Testis (tissue), 3 donors: ENCODE data around the gene LONRF2. TPM values are rescaled to one million over a fixed set of nuclear protein-coding genes. Genes with fewer than 3 reads are reported as not detected.

Source experiments
- DNase-seq: peaks from one replicate; pipeline ENCODE4 v3.0.0-alpha.2; 2019
- H3K27ac ChIP-seq, 2 donors: fragments of 200-600 bp; sonication (generic); one replicate each; pipeline ENCODE4 v1.5.1; 2019
- H3K27me3 ChIP-seq: fragments of 200-600 bp; sonication (generic); one replicate; pipeline ENCODE4 v1.5.1; 2019
- H3K36me3 ChIP-seq: fragments of 200-600 bp; sonication (generic); one replicate; pipeline ENCODE4 v1.5.1; 2017; ENCODE audit warnings: low read depth; ENCODE audit errors: missing control alignments
- H3K4me1 ChIP-seq: fragments of 200-600 bp; sonication (generic); one replicate; pipeline ENCODE4 v1.5.1; 2019
- H3K4me3 ChIP-seq, 2 donors: fragments of 200-600 bp; sonication (generic); one replicate each; pipeline ENCODE4 v1.5.1; 2017 to 2019
- H3K9me3 ChIP-seq: fragments of 200-600 bp; sonication (generic); one replicate; pipeline ENCODE4 v1.5.1; 2017
- POLR2A ChIP-seq: fragments of 450-650 bp; IDR thresholded peaks from one replicate; pipeline ENCODE4 v1.6.1; 2017; ENCODE audit warnings: antibody characterized with exemption, mild to moderate bottlenecking, moderate library complexity
- WGBS, 2 donors: methylation state at CpG; one replicate each; pipeline ENCODE4 v1.1.5; 2018; 5-methylcytosine and 5-hydroxymethylcytosine counted together
- intact Hi-C: fragments of 100-400 bp; cut with DNase I; formaldehyde crosslinking; loops from one replicate; pipeline ENCODE4 v1.15.1; 2023; ENCODE audit warnings: low total_unique reads
- polyA plus RNA-seq: library from polyadenylated mRNA; stranded (reverse); fragments of 350-450 nt; fragmentation: Illumina TruSeq; extraction: RNeasy Lipid Tissue Mini Kit (QIAGEN cat#74804); gene quantifications from one replicate; pipeline ENCODE4 v1.2.3, GENCODE V29; 2014; ENCODE audit warnings: low read depth, low replicate concordance; ENCODE audit not compliant: insufficient read depth
- total RNA-seq, 2 donors: library from RNA; depleted of rRNA; stranded (reverse); fragments of >200 nt; gene quantifications; one replicate each; pipeline ENCODE4 v1.2.3, GENCODE V29; 2016
- TF ChIP-seq, protein P1 (sequence below), 3 experiments: fragments of 450-650 bp in 2 of 3; fragments of 200-600 bp in 1 of 3; sonication (generic) in 1 of 3; IDR thresholded peaks; one replicate each; pipeline ENCODE4 v1.5.1; 2016 to 2019; ENCODE audit warnings: antibody characterized with exemption in 3 of 3, mild to moderate bottlenecking in 2 of 3, moderate library complexity in 1 of 3

LONRF2 gene
- total and polyA plus RNA-seq, 3 donors from 2014 or later = 6.5 to 17.7 (median 16.1) TPM

DNA sequence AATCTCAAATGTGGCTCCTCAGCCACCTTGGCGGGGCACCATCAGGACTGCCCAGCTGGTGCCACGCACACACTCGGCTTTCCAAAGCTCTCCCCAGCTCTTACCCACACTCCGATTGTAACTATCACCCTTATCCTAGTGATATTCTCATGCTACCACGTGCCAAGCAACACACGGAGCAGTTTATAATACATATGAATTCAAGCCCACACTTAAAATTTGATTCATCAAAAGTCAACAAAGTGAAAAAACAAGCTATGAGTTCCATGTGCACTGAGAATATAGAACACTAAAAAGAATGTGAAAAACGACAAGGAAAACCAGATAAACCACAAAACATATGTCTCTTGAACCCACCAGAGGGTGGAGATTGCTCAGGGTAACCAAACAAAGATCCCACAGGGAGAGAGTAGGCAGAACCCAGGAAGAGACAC, 31.6 kb downstream of the LONRF2 start:
- DNase-seq = no peak
- intact Hi-C loops = no loop called here
- H3K36me3 ChIP-seq = no peaks in the 10 kb centered on the region

DNA sequence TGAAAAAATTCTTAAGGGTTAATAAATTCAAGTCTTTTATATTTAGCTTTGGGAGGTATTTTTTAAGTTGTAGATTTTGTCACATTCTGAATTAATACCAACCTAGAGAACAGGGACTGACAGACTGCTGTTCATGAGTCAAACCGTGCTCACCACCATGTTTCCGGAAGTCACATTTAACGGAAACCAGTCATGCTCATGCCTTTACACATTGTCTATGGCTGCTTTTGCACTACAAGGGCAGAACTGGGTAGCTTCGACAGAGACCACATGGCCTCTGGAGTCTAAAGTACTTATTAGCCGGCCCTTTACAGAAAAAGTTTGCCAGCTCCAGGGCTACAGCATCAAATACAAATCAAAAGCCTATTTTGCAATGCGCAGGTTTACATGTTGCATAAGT, 33.3 kb downstream of the LONRF2 start:
- peaks cover 23% of the 10 kb centered on the region for H3K4me1 ChIP-seq
- 91 to 95% methylated on average over 6 of the region's 6 CpGs for WGBS, 2 donors
- no peak for DNase-seq
- H3K9me3 ChIP-seq = no peaks in the 10 kb centered on the region
- H3K27ac ChIP-seq = no peak overlapping the region
- H3K27me3 ChIP-seq = no peaks in the 10 kb centered on the region
- intact Hi-C loops = no loop called here
- no peak overlapping the region for H3K4me3 ChIP-seq
- H3K36me3 ChIP-seq = no peaks in the 10 kb centered on the region
- no peak for TF ChIP-seq POLR2A
- TF ChIP-seq, protein P1, sequence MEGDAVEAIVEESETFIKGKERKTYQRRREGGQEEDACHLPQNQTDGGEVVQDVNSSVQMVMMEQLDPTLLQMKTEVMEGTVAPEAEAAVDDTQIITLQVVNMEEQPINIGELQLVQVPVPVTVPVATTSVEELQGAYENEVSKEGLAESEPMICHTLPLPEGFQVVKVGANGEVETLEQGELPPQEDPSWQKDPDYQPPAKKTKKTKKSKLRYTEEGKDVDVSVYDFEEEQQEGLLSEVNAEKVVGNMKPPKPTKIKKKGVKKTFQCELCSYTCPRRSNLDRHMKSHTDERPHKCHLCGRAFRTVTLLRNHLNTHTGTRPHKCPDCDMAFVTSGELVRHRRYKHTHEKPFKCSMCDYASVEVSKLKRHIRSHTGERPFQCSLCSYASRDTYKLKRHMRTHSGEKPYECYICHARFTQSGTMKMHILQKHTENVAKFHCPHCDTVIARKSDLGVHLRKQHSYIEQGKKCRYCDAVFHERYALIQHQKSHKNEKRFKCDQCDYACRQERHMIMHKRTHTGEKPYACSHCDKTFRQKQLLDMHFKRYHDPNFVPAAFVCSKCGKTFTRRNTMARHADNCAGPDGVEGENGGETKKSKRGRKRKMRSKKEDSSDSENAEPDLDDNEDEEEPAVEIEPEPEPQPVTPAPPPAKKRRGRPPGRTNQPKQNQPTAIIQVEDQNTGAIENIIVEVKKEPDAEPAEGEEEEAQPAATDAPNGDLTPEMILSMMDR (IDR thresholded peaks at IDR 0.05) = no peak

More for the DNA sequence above, 31.6 kb downstream of the LONRF2 start:
- peak overlapping the region; percentile 52 to 55 for H3K27ac ChIP-seq
- 49 to 70% methylated on average over 7 of the region's 7 CpGs for WGBS, 2 donors
- no peaks in the 10 kb centered on the region for H3K9me3 ChIP-seq
- no peak for TF ChIP-seq POLR2A
- TF ChIP-seq, protein P1 (IDR thresholded peaks at IDR 0.05) = no peak
- H3K4me1 ChIP-seq = peaks cover 23% of the 10 kb centered on the region
- no peaks in the 10 kb centered on the region for H3K27me3 ChIP-seq
- H3K4me3 ChIP-seq = no peak overlapping the region

DNA sequence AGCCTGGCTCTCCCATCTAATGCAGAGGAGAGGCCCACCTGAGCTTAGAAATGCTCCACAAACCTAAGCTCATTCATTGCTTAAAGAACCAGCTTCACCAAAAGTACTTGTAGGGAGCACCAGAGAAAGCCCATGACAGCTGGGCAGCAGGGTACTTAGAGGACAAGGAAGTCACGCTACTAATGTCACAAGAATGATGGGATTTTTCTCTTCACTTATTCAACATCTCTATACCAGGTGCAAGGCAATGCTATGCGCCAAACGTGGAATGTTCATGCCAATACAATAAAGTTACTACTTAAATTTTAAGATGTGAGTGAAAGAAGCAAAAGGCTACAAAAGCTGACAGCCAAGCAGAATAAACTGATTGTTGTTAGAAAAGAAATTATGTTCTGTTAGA, 36.0 kb downstream of the LONRF2 start:
- intact Hi-C loops = no loop called here
- no peak for DNase-seq
- no peaks in the 10 kb centered on the region for H3K27me3 ChIP-seq
- peak overlapping the region in 1 of 2 donors; percentile 19 for H3K27ac ChIP-seq
- TF ChIP-seq, protein P1 (IDR thresholded peaks at IDR 0.05) = no peak
- WGBS, 2 donors = 85 to 89% methylated on average over 3 of the region's 3 CpGs
- H3K4me1 ChIP-seq = peaks cover 18% of the 10 kb centered on the region
- H3K4me3 ChIP-seq = no peak overlapping the region
- H3K36me3 ChIP-seq = no peaks in the 10 kb centered on the region
- H3K9me3 ChIP-seq = no peaks in the 10 kb centered on the region

DNA sequence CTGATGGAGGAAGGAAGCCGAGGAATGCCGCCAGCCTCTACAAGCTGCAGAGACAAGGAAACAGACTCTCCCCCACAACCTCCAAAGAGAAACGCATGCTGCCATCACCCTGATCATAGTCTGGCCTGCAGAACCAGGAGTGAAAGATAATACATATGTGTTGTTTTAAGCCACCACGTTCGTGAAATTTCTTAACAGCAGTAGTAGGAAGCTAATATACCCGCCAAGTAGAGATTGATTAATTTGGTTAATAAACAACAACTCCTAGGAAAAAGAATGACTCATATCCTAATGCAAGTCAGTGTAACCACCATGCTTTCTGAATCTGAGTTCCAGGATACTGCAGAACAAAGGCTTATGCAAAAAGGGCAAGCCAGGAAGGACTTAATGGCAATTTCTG, 36.6 kb downstream of the LONRF2 start:
- Histone ChIP-seq H3K27ac (peak overlapping the region in 1 of 2 donors; percentile 19), H3K9me3 (no peaks in the 10 kb centered on the region), H3K4me3 (no peak overlapping the region), H3K4me1 (peaks cover 18% of the 10 kb centered on the region), H3K36me3 (no peaks in the 10 kb centered on the region), H3K27me3 (no peaks in the 10 kb centered on the region)
- intact Hi-C loops = no loop called here
- DNase-seq = no peak
- 49 to 61% methylated on average over 6 of the region's 6 CpGs for WGBS, 2 donors
- TF ChIP-seq, protein P1 (IDR thresholded peaks at IDR 0.05) = no peak
- TF ChIP-seq POLR2A = no peak

DNA sequence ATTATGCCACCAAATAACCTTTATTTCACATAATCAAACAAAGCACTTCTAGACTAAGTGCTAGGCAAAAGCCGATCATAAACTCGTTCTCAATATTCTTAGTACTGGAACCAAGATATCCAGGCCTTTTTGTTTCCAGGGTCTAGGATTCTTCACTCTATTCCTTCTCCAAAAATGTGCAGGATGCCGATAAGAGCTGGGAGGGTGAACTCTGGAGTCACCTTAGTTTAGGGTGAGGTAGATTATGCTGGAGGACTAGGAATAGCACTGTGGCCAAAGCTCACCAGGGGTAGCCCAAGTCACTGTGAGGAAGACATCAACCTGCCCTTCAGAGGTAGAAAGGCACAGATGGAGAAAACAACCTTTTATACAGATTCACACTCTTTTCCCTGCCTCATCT, 37.3 kb downstream of the LONRF2 start:
- Histone ChIP-seq H3K9me3 (no peaks in the 10 kb centered on the region), H3K36me3 (no peaks in the 10 kb centered on the region), H3K27me3 (no peaks in the 10 kb centered on the region), H3K4me1 (peaks cover 16% of the 10 kb centered on the region), H3K27ac (peak overlapping the region in 1 of 2 donors; percentile 19), H3K4me3 (no peak overlapping the region)
- intact Hi-C loops = no loop called here
- 31 to 90% methylated on average over 3 of the region's 3 CpGs for WGBS, 2 donors
- TF ChIP-seq, protein P1 (IDR thresholded peaks at IDR 0.05) = no peak
- TF ChIP-seq POLR2A = no peak
- no peak for DNase-seq
